ENCODE results near the gene TAF11.
A peak's percentile ranks its signal among the peaks of the same experiment; 100 is the strongest.
"Not testable (repeated sequence)": the region's sequence is repeated elsewhere in the genome, so short reads cannot be mapped to it uniquely, and the experiment has no call there.

TAF11 gene

GRCh38 chr6:34904990-34905613 lies 17.3 kb upstream of the TAF11 start:
- peak; percentile 28 for DNase-seq (ENCODE audit: low spot score)

GRCh38 chr6:34901930-34902329 lies 14.1 kb upstream of the TAF11 start:
- no peak for DNase-seq (ENCODE audit: low spot score)

- no peak for DNase-seq (ENCODE audit: low spot score)
Measured at GRCh38 chr6:34900321-34901031, 12.6 kb upstream of the TAF11 start.

GRCh38 chr6:34899748-34900147 lies 11.9 kb upstream of the TAF11 start:
- DNase-seq (ENCODE audit: low spot score): not testable (repeated sequence)

GRCh38 chr6:34897716-34898115 lies 9.9 kb upstream of the TAF11 start:
- no peak for DNase-seq (ENCODE audit: low spot score)

GRCh38 chr6:34897130-34897529 lies 9.3 kb upstream of the TAF11 start:
- DNase-seq (ENCODE audit: low spot score): no peak

- no peak for DNase-seq (ENCODE audit: low spot score)
Measured at GRCh38 chr6:34894693-34895092, 6.9 kb upstream of the TAF11 start.

- no peak for DNase-seq (ENCODE audit: low spot score)
Measured at GRCh38 chr6:34891296-34891695, 3.5 kb upstream of the TAF11 start.

- no peak for DNase-seq (ENCODE audit: low spot score)
Measured at GRCh38 chr6:34890533-34890925, 2.7 kb upstream of the TAF11 start.

GRCh38 chr6:34888874-34889555 lies 1.2 kb upstream of the TAF11 start, which contains the start of gene ANKS1A:
Gene ANKS1A (plus strand): TSS chr6:34889255. CDS start chr6:34889403, 148 bp downstream.
- DNase-seq (ENCODE audit: low spot score): peak; percentile 52

GRCh38 chr6:34888514-34888856 lies 643 bp upstream of the TAF11 start:
- DNase-seq (ENCODE audit: low spot score): no peak

GRCh38 chr6:34885837-34886236 lies 2.0 kb downstream of the TAF11 start:
- not testable (repeated sequence) for DNase-seq (ENCODE audit: low spot score)

GRCh38 chr6:34884996-34885395 lies 2.8 kb downstream of the TAF11 start:
- DNase-seq (ENCODE audit: low spot score): no peak

GRCh38 chr6:34884073-34884472 lies 3.8 kb downstream of the TAF11 start:
- not testable (repeated sequence) for DNase-seq (ENCODE audit: low spot score)

GRCh38 chr6:34877869-34878485 lies 9.9 kb downstream of the TAF11 start:
- no peak for DNase-seq (ENCODE audit: low spot score)

- DNase-seq (ENCODE audit: low spot score): no peak
Measured at GRCh38 chr6:34877259-34877658, 10.6 kb downstream of the TAF11 start.

GRCh38 chr6:34876472-34876871 lies 11.4 kb downstream of the TAF11 start:
- DNase-seq (ENCODE audit: low spot score): no peak

GRCh38 chr6:34875292-34876213 lies 12.3 kb downstream of the TAF11 start:
- no peak for DNase-seq (ENCODE audit: low spot score)

GRCh38 chr6:34872332-34872731 lies 15.5 kb downstream of the TAF11 start:
- DNase-seq (ENCODE audit: low spot score): no peak

- no peak for DNase-seq (ENCODE audit: low spot score)
Measured at GRCh38 chr6:34871853-34872252, 16.0 kb downstream of the TAF11 start.

- DNase-seq (ENCODE audit: low spot score): no peak
Measured at GRCh38 chr6:34867484-34867883, 20.4 kb downstream of the TAF11 start.

All from SK-N-DZ (cell line).